ENCODE results near the gene TOB2. TPM values are rescaled to one million over a fixed set of nuclear protein-coding genes. Genes with fewer than 3 reads are reported as not detected.

The TOB2 gene
- polyA plus RNA-seq, 1 of the 3 experiments (the other 2 are of a cell fraction) = 8.3 TPM

GRCh38 chr22:41431656-41432055 lies 14.9 kb downstream of the TOB2 start:
- no peak overlapping the region for H2AFZ ChIP-seq (ENCODE audit: low read depth)
- DNase-seq = no peak
- H3K27me3 ChIP-seq (ENCODE audit: insufficient read depth) = no peaks in the 10 kb centered on the region
- peaks cover 0 to 19% of the 10 kb centered on the region in 2 experiments for H3K36me3 ChIP-seq (replicated peaks in 1 of 2; ENCODE audit: control insufficient read depth in 1 of 2, insufficient read depth in 2 of 2, low read length in 1 of 2)
- no peaks in the 10 kb centered on the region for H3K4me1 ChIP-seq (ENCODE audit: control insufficient read depth in 1 of 2, insufficient read depth in 2 of 2, low read depth in 1 of 2, low read length in 1 of 2)
- WGBS (ENCODE audit: low lambda C conversion rate) = no CpG with 5 or more reads among the region's 6 CpGs
- TF ChIP-seq SIN3A (IDR thresholded peaks at IDR 0.05; ENCODE audit: borderline replicate concordance, low read depth, low read length) = no peak
- no peak for TF ChIP-seq NRF1 (IDR thresholded peaks at IDR 0.05; ENCODE audit: low read depth, low read length)
- TF ChIP-seq FOXJ3 (CRISPR knock-in tag; IDR thresholded peaks at IDR 0.05) = no peak
- no peak for TF ChIP-seq MXI1 (IDR thresholded peaks at IDR 0.05; ENCODE audit: low read depth, low read length)
- no peak for TF ChIP-seq USF2 (IDR thresholded peaks at IDR 0.05; ENCODE audit: borderline replicate concordance, low read depth, low read length)
- no peak for TF ChIP-seq MAX (IDR thresholded peaks at IDR 0.05; ENCODE audit: low read depth)
- TF ChIP-seq POLR2AphosphoS5 (IDR thresholded peaks at IDR 0.05; ENCODE audit: low read depth, low read length) = no peak
- no peak for TF ChIP-seq RFX5 (IDR thresholded peaks at IDR 0.05; ENCODE audit: low read length)
- TF ChIP-seq ELF1 (IDR thresholded peaks at IDR 0.05) = no peak
- no peak overlapping the region for H3K27ac ChIP-seq (ENCODE audit: low read depth in 2 of 2, low read length in 1 of 2)
- no peak overlapping the region for H3K9ac ChIP-seq
- H3K9me2 ChIP-seq = no peaks in the 10 kb centered on the region
- no peak overlapping the region for H3K4me3 ChIP-seq (ENCODE audit: low read depth in 2 of 2, low read length in 1 of 2)
- H3K9me3 ChIP-seq = no peaks in the 10 kb centered on the region
- ChIA-PET POLR2A (no interaction called here), CTCF (no interaction called here)
- H4K20me1 ChIP-seq (ENCODE audit: insufficient read depth) = peaks cover 19% of the 10 kb centered on the region
- no peaks in the 10 kb centered on the region for H3F3A ChIP-seq (replicated peaks; ENCODE audit: insufficient read depth)
- no peak overlapping the region for H3K4me2 ChIP-seq
- peaks cover 18% of the 10 kb centered on the region; the same call in 1 of the 2 replicates for H3K79me2 ChIP-seq (ENCODE audit: insufficient read depth)

DNA sequence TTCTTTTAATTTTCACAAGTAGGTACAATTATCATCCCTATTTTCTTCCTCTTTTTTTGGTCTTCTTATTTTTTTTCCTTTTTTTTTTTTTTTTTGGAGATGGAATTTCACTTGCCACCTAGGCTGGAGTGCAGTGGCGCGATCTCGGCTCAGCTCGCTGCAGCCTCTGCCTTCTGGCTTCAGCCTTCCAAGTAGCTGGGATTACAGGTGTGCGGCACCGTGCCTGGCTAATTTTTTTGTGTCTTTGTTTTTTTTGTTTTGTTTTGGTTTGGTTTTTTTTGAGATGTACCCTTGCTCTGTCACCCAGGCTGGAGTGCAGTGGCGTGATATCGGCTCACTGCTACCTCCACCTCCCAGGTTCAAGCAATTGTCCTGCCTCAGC lies 16.7 kb downstream of the TOB2 start:
- no peaks in the 10 kb centered on the region for H3K27me3 ChIP-seq (ENCODE audit: insufficient read depth)
- H3K9me3 ChIP-seq = no peaks in the 10 kb centered on the region
- no peak overlapping the region for H3K4me2 ChIP-seq
- ChIA-PET POLR2A (no interaction called here), CTCF (no interaction called here)
- H3K4me3 ChIP-seq (ENCODE audit: low read depth in 2 of 2, low read length in 1 of 2) = no peak overlapping the region
- no peak overlapping the region for H2AFZ ChIP-seq (ENCODE audit: low read depth)
- H3K79me2 ChIP-seq (ENCODE audit: insufficient read depth) = peaks cover 3% of the 10 kb centered on the region; the same call in 1 of the 2 replicates
- no peaks in the 10 kb centered on the region for H3F3A ChIP-seq (replicated peaks; ENCODE audit: insufficient read depth)
- H3K9me2 ChIP-seq = no peaks in the 10 kb centered on the region
- no peak for TF ChIP-seq TAF1 (IDR thresholded peaks at IDR 0.05; ENCODE audit: borderline replicate concordance, low read depth, low read length)
- no peak for TF ChIP-seq SMC3 (IDR thresholded peaks at IDR 0.05; ENCODE audit: low read depth, low read length)
- no peak for TF ChIP-seq MXI1 (IDR thresholded peaks at IDR 0.05; ENCODE audit: low read depth, low read length)
- TF ChIP-seq ELF1 (IDR thresholded peaks at IDR 0.05) = no peak
- no peak for TF ChIP-seq TEAD4 (IDR thresholded peaks at IDR 0.05; ENCODE audit: borderline replicate concordance, insufficient read depth)
- TF ChIP-seq, protein P1, sequence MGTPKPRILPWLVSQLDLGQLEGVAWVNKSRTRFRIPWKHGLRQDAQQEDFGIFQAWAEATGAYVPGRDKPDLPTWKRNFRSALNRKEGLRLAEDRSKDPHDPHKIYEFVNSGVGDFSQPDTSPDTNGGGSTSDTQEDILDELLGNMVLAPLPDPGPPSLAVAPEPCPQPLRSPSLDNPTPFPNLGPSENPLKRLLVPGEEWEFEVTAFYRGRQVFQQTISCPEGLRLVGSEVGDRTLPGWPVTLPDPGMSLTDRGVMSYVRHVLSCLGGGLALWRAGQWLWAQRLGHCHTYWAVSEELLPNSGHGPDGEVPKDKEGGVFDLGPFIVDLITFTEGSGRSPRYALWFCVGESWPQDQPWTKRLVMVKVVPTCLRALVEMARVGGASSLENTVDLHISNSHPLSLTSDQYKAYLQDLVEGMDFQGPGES (IDR thresholded peaks at IDR 0.05; ENCODE audit: low read depth, low read length) = no peak
- TF ChIP-seq, protein P2, sequence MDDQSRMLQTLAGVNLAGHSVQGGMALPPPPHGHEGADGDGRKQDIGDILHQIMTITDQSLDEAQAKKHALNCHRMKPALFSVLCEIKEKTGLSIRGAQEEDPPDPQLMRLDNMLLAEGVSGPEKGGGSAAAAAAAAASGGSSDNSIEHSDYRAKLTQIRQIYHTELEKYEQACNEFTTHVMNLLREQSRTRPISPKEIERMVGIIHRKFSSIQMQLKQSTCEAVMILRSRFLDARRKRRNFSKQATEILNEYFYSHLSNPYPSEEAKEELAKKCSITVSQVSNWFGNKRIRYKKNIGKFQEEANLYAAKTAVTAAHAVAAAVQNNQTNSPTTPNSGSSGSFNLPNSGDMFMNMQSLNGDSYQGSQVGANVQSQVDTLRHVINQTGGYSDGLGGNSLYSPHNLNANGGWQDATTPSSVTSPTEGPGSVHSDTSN (IDR thresholded peaks at IDR 0.05) = no peak
- no peak for TF ChIP-seq USF2 (IDR thresholded peaks at IDR 0.05; ENCODE audit: borderline replicate concordance, low read depth, low read length)
- no peak for TF ChIP-seq POLR2AphosphoS5 (IDR thresholded peaks at IDR 0.05; ENCODE audit: low read depth, low read length)
- TF ChIP-seq EZH2phosphoT487 (IDR thresholded peaks at IDR 0.05; ENCODE audit: borderline replicate concordance, low read depth) = no peak
- 96% methylated on average over 7 of the region's 8 CpGs for WGBS (ENCODE audit: low lambda C conversion rate)
- H3K27ac ChIP-seq (ENCODE audit: low read depth in 2 of 2, low read length in 1 of 2) = no peak overlapping the region
- H3K36me3 ChIP-seq (replicated peaks in 1 of 2; ENCODE audit: control insufficient read depth in 1 of 2, insufficient read depth in 2 of 2, low read length in 1 of 2) = peaks cover 0 to 6% of the 10 kb centered on the region in 2 experiments
- H3K9ac ChIP-seq = no peak overlapping the region
- no peaks in the 10 kb centered on the region for H3K4me1 ChIP-seq (ENCODE audit: control insufficient read depth in 1 of 2, insufficient read depth in 2 of 2, low read depth in 1 of 2, low read length in 1 of 2)
- peaks cover 2% of the 10 kb centered on the region; the same call in 1 of the 2 replicates for H4K20me1 ChIP-seq (ENCODE audit: insufficient read depth)
- DNase-seq = no peak
